Esophagus squamous epithelium (tissue), 5 donors: ENCODE data around the gene ARFIP1. TPM values are rescaled to one million over a fixed set of nuclear protein-coding genes. Genes with fewer than 3 reads are reported as not detected.

Experiments
- DNase-seq: peaks from one replicate; lab custom pipeline; 2025; lab: John Stamatoyannopoulos, UW
- H3K27ac ChIP-seq, 4 donors: fragments of 200-600 bp; sonication (generic); one replicate each; pipeline ENCODE4 v1.5.1; 2016 to 2019; ENCODE audit warnings: mild to moderate bottlenecking in 1 of 4
- H3K27me3 ChIP-seq, 4 donors: fragments of 200-600 bp; sonication (generic); 1 replicate in 3 of 4; 2 replicates in 1 of 4; pipeline versions ENCODE4 v1.5.1 to v1.6.0; 2017 to 2021; ENCODE audit warnings: antibody characterized with exemption in 1 of 4
- H3K36me3 ChIP-seq, 3 donors: fragments of 200-600 bp; sonication (generic); one replicate each; pipeline ENCODE4 v1.5.1; 2016 to 2019
- H3K4me1 ChIP-seq, 3 donors: fragments of 200-600 bp; sonication (generic); one replicate each; pipeline ENCODE4 v1.5.1; 2017 to 2019
- H3K4me3 ChIP-seq, 4 donors: fragments of 200-600 bp; sonication (generic); 1 replicate in 3 of 4; 2 replicates in 1 of 4; pipeline ENCODE4 v1.5.1; 2016 to 2019; ENCODE audit warnings: mild to moderate bottlenecking in 2 of 4, moderate library complexity in 1 of 4
- H3K9me3 ChIP-seq, 3 donors: fragments of 200-600 bp; sonication (generic); one replicate each; pipeline ENCODE4 v1.5.1; 2016 to 2019
- POLR2A ChIP-seq, 4 donors: fragments of 450-650 bp; IDR thresholded peaks; one replicate each; pipeline ENCODE4 v1.6.1; 2017; ENCODE audit warnings: antibody characterized with exemption in 4 of 4, mild to moderate bottlenecking in 4 of 4, moderate library complexity in 3 of 4
- WGBS, 2 donors: methylation state at CpG; one replicate each; pipeline ENCODE4 v1.1.5; 2018; 5-methylcytosine and 5-hydroxymethylcytosine counted together
- intact Hi-C: fragments of 100-400 bp; cut with DNase I; formaldehyde crosslinking; loops from one replicate; pipeline ENCODE4 v1.15.0; 2022
- total RNA-seq, 4 donors: library from RNA; depleted of rRNA; stranded (reverse); fragments of >200 nt; gene quantifications; one replicate each; pipeline ENCODE4 v1.1.0, GENCODE V29; 2016
- TF ChIP-seq, protein P1 (sequence below), 6 experiments: fragments of 450-650 bp in 4 of 6; fragments of 200-600 bp in 2 of 6; sonication (generic) in 2 of 6; IDR thresholded peaks; one replicate each; pipeline ENCODE4 v1.5.1; 2016 to 2019; ENCODE audit warnings: antibody characterized with exemption in 6 of 6, mild to moderate bottlenecking in 4 of 6, moderate library complexity in 4 of 6
- donor health status: DM: yes; HTN: yes; CAD: no.

ARFIP1 gene
- total RNA-seq, 4 donors from 2014 or later = 21.7 to 34.3 (median 28.0) TPM

DNA sequence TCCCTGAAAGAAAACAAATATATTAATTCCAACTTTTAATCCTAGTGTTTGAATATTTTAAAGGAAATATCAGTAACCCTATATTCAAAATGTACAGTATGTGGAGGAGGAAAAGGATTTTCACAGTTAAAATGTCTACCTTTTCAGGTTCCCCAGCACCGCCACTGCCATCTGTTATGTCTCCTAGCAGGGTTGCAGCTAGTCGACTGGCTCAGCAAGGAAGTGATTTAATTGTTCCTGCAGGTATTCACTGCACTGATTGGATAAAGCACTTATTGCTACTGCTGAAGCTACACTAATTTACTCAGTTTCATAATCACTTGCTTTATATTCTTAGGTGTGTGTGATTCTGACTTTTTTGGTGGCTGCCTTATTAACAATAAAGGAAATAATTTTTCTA is 90.9 kb downstream of the ARFIP1 start:
- Histone ChIP-seq H3K9me3 (no peaks in the 10 kb centered on the region), H3K27ac (no peak overlapping the region), H3K36me3 (peaks cover 0 to 39% (median 0%) of the 10 kb centered on the region in 3 donors), H3K4me1 (no peaks in the 10 kb centered on the region), H3K4me3 (no peak overlapping the region), H3K27me3 (no peaks in the 10 kb centered on the region)
- intact Hi-C loops = no loop called here
- 75 to 77% methylated on average over 2 of the region's 2 CpGs for WGBS, 2 donors
- TF ChIP-seq POLR2A (IDR thresholded peaks at IDR 0.05) = no peak
- TF ChIP-seq, protein P1, sequence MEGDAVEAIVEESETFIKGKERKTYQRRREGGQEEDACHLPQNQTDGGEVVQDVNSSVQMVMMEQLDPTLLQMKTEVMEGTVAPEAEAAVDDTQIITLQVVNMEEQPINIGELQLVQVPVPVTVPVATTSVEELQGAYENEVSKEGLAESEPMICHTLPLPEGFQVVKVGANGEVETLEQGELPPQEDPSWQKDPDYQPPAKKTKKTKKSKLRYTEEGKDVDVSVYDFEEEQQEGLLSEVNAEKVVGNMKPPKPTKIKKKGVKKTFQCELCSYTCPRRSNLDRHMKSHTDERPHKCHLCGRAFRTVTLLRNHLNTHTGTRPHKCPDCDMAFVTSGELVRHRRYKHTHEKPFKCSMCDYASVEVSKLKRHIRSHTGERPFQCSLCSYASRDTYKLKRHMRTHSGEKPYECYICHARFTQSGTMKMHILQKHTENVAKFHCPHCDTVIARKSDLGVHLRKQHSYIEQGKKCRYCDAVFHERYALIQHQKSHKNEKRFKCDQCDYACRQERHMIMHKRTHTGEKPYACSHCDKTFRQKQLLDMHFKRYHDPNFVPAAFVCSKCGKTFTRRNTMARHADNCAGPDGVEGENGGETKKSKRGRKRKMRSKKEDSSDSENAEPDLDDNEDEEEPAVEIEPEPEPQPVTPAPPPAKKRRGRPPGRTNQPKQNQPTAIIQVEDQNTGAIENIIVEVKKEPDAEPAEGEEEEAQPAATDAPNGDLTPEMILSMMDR (IDR thresholded peaks at IDR 0.05) = no peak
- no peak for DNase-seq

DNA sequence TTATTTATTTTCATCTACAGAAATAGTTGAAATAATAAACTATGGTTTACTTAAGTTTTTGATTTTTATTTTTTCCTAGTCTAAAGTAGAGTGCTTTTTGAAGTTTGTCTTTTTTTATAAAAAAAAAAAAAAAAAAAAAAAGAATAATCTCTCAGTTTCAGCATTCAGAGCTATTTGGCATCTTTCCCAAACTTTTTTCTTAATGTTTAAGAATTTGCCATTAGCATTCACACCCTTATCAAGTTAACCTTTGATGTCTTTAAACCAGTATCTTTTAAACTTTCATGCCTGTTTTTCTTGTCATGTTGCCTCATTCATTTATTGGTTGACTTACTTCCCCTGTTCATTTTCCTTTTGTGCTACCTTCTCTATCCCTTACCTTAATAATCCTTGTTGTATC is 95.5 kb downstream of the ARFIP1 start:
- H3K4me1 ChIP-seq = no peaks in the 10 kb centered on the region
- H3K9me3 ChIP-seq = no peaks in the 10 kb centered on the region
- no peak overlapping the region for H3K27ac ChIP-seq
- TF ChIP-seq, protein P1 (IDR thresholded peaks at IDR 0.05) = no peak
- no peak for TF ChIP-seq POLR2A (IDR thresholded peaks at IDR 0.05)
- no peak overlapping the region for H3K4me3 ChIP-seq
- peaks cover 0 to 44% (median 0%) of the 10 kb centered on the region in 3 donors for H3K36me3 ChIP-seq
- DNase-seq = no peak
- no peaks in the 10 kb centered on the region for H3K27me3 ChIP-seq
- intact Hi-C loops = no loop called here

DNA sequence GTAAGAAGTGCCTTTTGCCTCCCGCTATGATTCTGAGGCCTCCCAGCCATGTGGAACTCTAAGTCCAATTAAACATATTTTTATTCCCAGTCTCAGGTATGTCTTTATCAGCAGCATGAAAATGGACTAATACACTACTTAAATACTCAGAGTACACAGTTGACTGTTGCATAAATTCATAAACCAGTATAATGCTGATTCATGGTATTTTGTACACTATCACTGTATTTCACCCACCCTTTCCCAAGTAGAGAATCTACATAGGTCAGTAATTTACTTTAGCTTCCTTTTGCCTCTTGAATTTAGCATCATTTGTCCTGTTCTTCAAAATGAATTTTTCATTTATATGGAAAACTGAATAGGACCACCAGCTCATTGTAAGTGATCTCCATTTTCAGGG is 98.1 kb downstream of the ARFIP1 start:
- no peaks in the 10 kb centered on the region for H3K4me1 ChIP-seq
- H3K27me3 ChIP-seq = no peaks in the 10 kb centered on the region
- no peaks in the 10 kb centered on the region for H3K9me3 ChIP-seq
- peaks cover 0 to 53% (median 0%) of the 10 kb centered on the region in 3 donors for H3K36me3 ChIP-seq
- intact Hi-C loops = no loop called here
- no peak for TF ChIP-seq POLR2A (IDR thresholded peaks at IDR 0.05)
- WGBS, 2 donors = 94 to 100% methylated on average over 1 of the region's 1 CpG
- no peak overlapping the region for H3K27ac ChIP-seq
- no peak overlapping the region for H3K4me3 ChIP-seq
- no peak for DNase-seq

DNA sequence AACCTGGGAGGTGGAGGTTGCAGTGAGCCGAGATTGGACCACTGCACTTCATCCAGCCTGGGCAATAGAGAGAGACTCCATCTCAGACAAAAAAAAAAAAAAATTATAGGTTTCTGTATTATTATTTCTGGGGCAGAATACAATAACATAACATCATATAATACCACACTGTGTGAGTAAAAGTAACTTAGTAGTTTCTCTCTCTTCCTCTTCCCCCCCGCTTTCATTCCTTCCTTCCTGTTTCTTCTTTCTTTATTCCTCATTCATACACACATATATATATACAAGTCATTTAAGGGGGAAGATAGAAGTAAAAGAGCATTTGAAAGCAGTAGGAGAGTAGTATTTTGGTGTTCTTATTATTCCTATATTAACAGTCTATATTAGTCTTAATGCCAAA is 100.5 kb downstream of the ARFIP1 start:
- peaks cover 0 to 50% (median 0%) of the 10 kb centered on the region in 3 donors for H3K36me3 ChIP-seq
- intact Hi-C loops = no loop called here
- H3K27me3 ChIP-seq = no peaks in the 10 kb centered on the region
- 84 to 88% methylated on average over 2 of the region's 2 CpGs for WGBS, 2 donors
- DNase-seq = no peak
- no peaks in the 10 kb centered on the region for H3K4me1 ChIP-seq
- H3K4me3 ChIP-seq = no peak overlapping the region
- no peak overlapping the region for H3K27ac ChIP-seq
- H3K9me3 ChIP-seq = no peaks in the 10 kb centered on the region
- TF ChIP-seq POLR2A (IDR thresholded peaks at IDR 0.05) = no peak
- TF ChIP-seq, protein P1 (IDR thresholded peaks at IDR 0.05) = no peak

DNA sequence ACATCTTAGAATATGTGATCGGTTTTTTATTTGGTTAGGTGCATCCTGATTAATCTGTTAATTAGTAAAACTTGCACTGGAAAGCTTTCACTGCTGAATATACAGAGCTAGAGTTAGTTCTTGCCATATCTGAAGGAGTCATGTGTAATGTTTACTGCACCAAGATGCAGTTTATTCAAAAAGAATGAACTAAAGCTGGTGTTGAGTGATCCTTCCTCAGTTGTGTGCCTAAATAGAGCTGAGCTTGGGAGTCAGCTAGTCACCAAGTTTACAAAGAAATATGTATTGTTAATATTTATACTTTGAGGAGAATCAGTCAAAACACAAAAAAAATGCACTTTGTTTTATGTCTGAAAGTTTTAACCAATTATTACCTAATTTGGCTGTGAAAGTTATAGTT is 102.2 kb downstream of the ARFIP1 start:
- DNase-seq = no peak
- no peak overlapping the region for H3K4me3 ChIP-seq
- no peak for TF ChIP-seq POLR2A (IDR thresholded peaks at IDR 0.05)
- TF ChIP-seq, protein P1 (IDR thresholded peaks at IDR 0.05) = no peak
- WGBS, 2 donors = 85 to 96% methylated on average over 1 of the region's 1 CpG
- H3K4me1 ChIP-seq = no peaks in the 10 kb centered on the region
- H3K9me3 ChIP-seq = no peaks in the 10 kb centered on the region
- intact Hi-C loops = no loop called here
- H3K27ac ChIP-seq = no peak overlapping the region
- H3K36me3 ChIP-seq = peaks cover 0 to 40% (median 0%) of the 10 kb centered on the region in 3 donors
- H3K27me3 ChIP-seq = no peaks in the 10 kb centered on the region

DNA sequence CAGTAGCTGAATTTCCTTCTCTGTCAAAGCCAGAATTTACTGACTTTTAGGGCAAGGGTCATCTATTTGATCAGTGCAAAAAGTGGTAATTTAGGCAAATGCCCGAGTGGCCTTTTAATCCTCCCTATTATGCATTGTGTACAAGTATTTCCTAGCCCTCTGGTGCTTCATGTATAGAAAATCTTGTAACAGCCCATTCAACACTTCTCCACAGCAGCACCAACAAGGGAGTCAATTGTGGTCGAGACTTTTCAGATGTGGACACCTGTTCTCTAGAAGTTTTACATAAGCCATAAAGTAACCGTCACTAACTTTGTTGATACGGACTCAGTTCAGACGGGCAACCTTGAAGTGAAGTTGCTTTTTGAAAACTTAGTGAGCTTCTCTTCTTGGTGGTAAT is 105.4 kb downstream of the ARFIP1 start:
- Histone ChIP-seq H3K4me1 (no peaks in the 10 kb centered on the region), H3K9me3 (no peaks in the 10 kb centered on the region), H3K27ac (no peak overlapping the region), H3K36me3 (peaks cover 0 to 55% (median 0%) of the 10 kb centered on the region in 3 donors), H3K4me3 (no peak overlapping the region), H3K27me3 (no peaks in the 10 kb centered on the region)
- DNase-seq = no peak
- WGBS, 2 donors = 91 to 92% methylated on average over 5 of the region's 5 CpGs
- intact Hi-C loops = no loop called here
- TF ChIP-seq, protein P1 (IDR thresholded peaks at IDR 0.05) = no peak
- no peak for TF ChIP-seq POLR2A (IDR thresholded peaks at IDR 0.05)
